CD4-positive, alpha-beta T cell treated with Interleukin-15 for 4 hours (primary cell): ENCODE results near the gene ADAMTS9.

ENCODE experiments used
- DNase-seq: peaks from one replicate; pipeline ENCODE4 v3.0.0-alpha.2; 2020; ENCODE audit warnings: low spot score

Gene ADAMTS9

GRCh38 chr3:64687781-64688604 is at the start of gene ADAMTS9:
Gene ADAMTS9, minus strand, starts transcription at chr3:64688000. Its CDS starts 343 bp downstream, at chr3:64687657.
- DNase-seq: no peak

- no peak for DNase-seq
Measured at GRCh38 chr3:64732576-64732975, 44.8 kb upstream of the ADAMTS9 start.

GRCh38 chr3:64730681-64731080 is 42.9 kb upstream of the ADAMTS9 start:
- no peak for DNase-seq

GRCh38 chr3:64728994-64729393 is 41.2 kb upstream of the ADAMTS9 start:
- DNase-seq: no peak

- no peak for DNase-seq
Measured at GRCh38 chr3:64728428-64728827, 40.6 kb upstream of the ADAMTS9 start.

- no peak for DNase-seq
Measured at GRCh38 chr3:64726414-64727090, 38.8 kb upstream of the ADAMTS9 start.

GRCh38 chr3:64718976-64719375 is 31.2 kb upstream of the ADAMTS9 start:
- DNase-seq: no peak

GRCh38 chr3:64717872-64718613 is 30.2 kb upstream of the ADAMTS9 start:
- no peak for DNase-seq

- DNase-seq: no peak
Measured at GRCh38 chr3:64717411-64717810, 29.6 kb upstream of the ADAMTS9 start.

GRCh38 chr3:64716110-64716710 is 28.4 kb upstream of the ADAMTS9 start:
- DNase-seq: no peak

- DNase-seq: no peak
Measured at GRCh38 chr3:64715211-64715982, 27.6 kb upstream of the ADAMTS9 start.

- no peak for DNase-seq
Measured at GRCh38 chr3:64708456-64708855, 20.7 kb upstream of the ADAMTS9 start.

GRCh38 chr3:64705946-64706345 is 18.1 kb upstream of the ADAMTS9 start:
- DNase-seq: no peak

GRCh38 chr3:64696896-64697295 is 9.1 kb upstream of the ADAMTS9 start:
- DNase-seq: no peak

GRCh38 chr3:64694114-64694513 is 6.3 kb upstream of the ADAMTS9 start:
- no peak for DNase-seq

- DNase-seq: no peak
Measured at GRCh38 chr3:64693031-64693430, 5.2 kb upstream of the ADAMTS9 start.

GRCh38 chr3:64691051-64691450 is 3.3 kb upstream of the ADAMTS9 start:
- no peak for DNase-seq

GRCh38 chr3:64687086-64687780 is 567 bp downstream of the ADAMTS9 start:
- no peak for DNase-seq

GRCh38 chr3:64686446-64686908 is 1.3 kb downstream of the ADAMTS9 start:
- DNase-seq: no peak

- no peak for DNase-seq
Measured at GRCh38 chr3:64685800-64686445, 1.9 kb downstream of the ADAMTS9 start.
